Psoas muscle (tissue), 8 donors: ENCODE data around the gene DOHH. TPM values are rescaled to one million over a fixed set of nuclear protein-coding genes. Genes with fewer than 3 reads are reported as not detected.
"Not testable (repeated sequence)": the region's sequence is repeated elsewhere in the genome, so short reads cannot be mapped to it uniquely, and the experiment has no call there.

ENCODE experiments used
- ATAC-seq, 4 donors: fragments of 200-7000 bp; cut with Tn5 transposase; one replicate each; pipeline ENCODE4 v1.9.1; 2020; ENCODE audit warnings: moderate library complexity in 3 of 4, mild to moderate bottlenecking in 2 of 4
- DNase-seq, 2 donors: peaks; one replicate each; pipeline ENCODE4 v3.0.0-alpha.2; 2020
- H3K27ac ChIP-seq: fragments of 200-600 bp; one replicate; pipeline ENCODE4 v1.8.0; 2022
- H3K27me3 ChIP-seq, 3 donors: fragments of 200-600 bp in 1 of 3; one replicate each; pipeline versions ENCODE4 v1.6.1 to v1.8.0; 2013 to 2022; ENCODE audit warnings: low read length in 2 of 3, mild to moderate bottlenecking in 2 of 3, moderate library complexity in 1 of 3; ENCODE audit not compliant: insufficient read depth in 3 of 3
- H3K36me3 ChIP-seq, 2 donors: fragments of 200-600 bp in 1 of 2; one replicate each; pipeline versions ENCODE4 v1.6.1 to v1.8.0; 2013 to 2022; ENCODE audit warnings: low read depth in 1 of 2, mild to moderate bottlenecking in 1 of 2, moderate library complexity in 1 of 2; ENCODE audit not compliant: insufficient read depth in 1 of 2
- H3K4me1 ChIP-seq: fragments of 200-600 bp; one replicate; pipeline ENCODE4 v1.8.0; 2022
- H3K4me3 ChIP-seq: fragments of 200-600 bp; one replicate; pipeline ENCODE4 v1.8.0; 2022; ENCODE audit warnings: mild to moderate bottlenecking
- H3K9me3 ChIP-seq: fragments of 200-600 bp; one replicate; pipeline ENCODE4 v1.8.0; 2022
- WGBS, 3 donors: extraction: QIAGEN DNeasy Blood & Tissue Kit; methylation state at CpG; one replicate each; pipeline versions ENCODE4 v1.1.6 to v1.1.7; 2013; 5-methylcytosine and 5-hydroxymethylcytosine counted together
- intact Hi-C, 2 donors: fragments of 100-400 bp; cut with DNase I; formaldehyde crosslinking; loops; one replicate each; pipeline versions ENCODE4 v1.11.0 to v1.14.2; 2022
- polyA plus RNA-seq, 3 donors: library from polyadenylated mRNA; stranded (reverse); fragments of 200-250 nt; gene quantifications; one replicate each; pipeline ENCODE4 v1.2.3, GENCODE V29; 2013
- total RNA-seq, 4 donors: library from RNA; stranded (reverse); fragmentation: NEBNext Ultra II Directional in 2 of 4; extraction: Animal tissue kit (Norgen Biotek cat#: 25700) in 2 of 4; gene quantifications; one replicate each; pipeline versions ENCODE4 v1.2.1 to v1.2.4, GENCODE V29; 2021 to 2023
- TF ChIP-seq, protein P1 (sequence below): fragments of 200-600 bp; IDR thresholded peaks from one replicate; pipeline ENCODE4 v1.8.0; 2022; ENCODE audit warnings: antibody characterized with exemption
- donor health status: healthy with polysubstance abuse.
- donor health status: DM: no; HTN: no; CAD: no; lungs with moderate emphysema.
- donor health status: Bipolar disorder and iron deficiency.
- donor health status: healthy.
- donor health status: DM: yes; HTN: yes; CAD: no.
- donor health status: DM: no; HTN: no; CAD: no.
- donor health status: DM: no; HTN: no; CAD: no.
- donor health status: DM: yes; HTN: yes; CAD: no.

Gene DOHH
- total and polyA plus RNA-seq, 7 donors = 11.5 to 54.3 (median 21.8) TPM

GRCh38 chr19:3510727-3511126 lies 10.3 kb upstream of the DOHH start:
- Histone ChIP-seq H3K27ac (no peak overlapping the region), H3K36me3 (peaks cover 0 to 17% of the 10 kb centered on the region in 2 donors), H3K27me3 (no peaks in the 10 kb centered on the region), H3K4me1 (peaks cover 14% of the 10 kb centered on the region), H3K9me3 (no peaks in the 10 kb centered on the region), H3K4me3 (no peak overlapping the region)
- WGBS, 3 donors = 86 to 89% (median 88%) methylated on average over 20 to 22 of the region's 22 CpGs
- intact Hi-C loops = no loop called here
- DNase-seq = no peak
- TF ChIP-seq, protein P1, sequence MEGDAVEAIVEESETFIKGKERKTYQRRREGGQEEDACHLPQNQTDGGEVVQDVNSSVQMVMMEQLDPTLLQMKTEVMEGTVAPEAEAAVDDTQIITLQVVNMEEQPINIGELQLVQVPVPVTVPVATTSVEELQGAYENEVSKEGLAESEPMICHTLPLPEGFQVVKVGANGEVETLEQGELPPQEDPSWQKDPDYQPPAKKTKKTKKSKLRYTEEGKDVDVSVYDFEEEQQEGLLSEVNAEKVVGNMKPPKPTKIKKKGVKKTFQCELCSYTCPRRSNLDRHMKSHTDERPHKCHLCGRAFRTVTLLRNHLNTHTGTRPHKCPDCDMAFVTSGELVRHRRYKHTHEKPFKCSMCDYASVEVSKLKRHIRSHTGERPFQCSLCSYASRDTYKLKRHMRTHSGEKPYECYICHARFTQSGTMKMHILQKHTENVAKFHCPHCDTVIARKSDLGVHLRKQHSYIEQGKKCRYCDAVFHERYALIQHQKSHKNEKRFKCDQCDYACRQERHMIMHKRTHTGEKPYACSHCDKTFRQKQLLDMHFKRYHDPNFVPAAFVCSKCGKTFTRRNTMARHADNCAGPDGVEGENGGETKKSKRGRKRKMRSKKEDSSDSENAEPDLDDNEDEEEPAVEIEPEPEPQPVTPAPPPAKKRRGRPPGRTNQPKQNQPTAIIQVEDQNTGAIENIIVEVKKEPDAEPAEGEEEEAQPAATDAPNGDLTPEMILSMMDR = no peak
- no peak for ATAC-seq

- DNase-seq (no peak), ATAC-seq (no peak)
- H3K9me3 ChIP-seq = no peaks in the 10 kb centered on the region
- peaks cover 0 to 17% of the 10 kb centered on the region in 2 donors for H3K36me3 ChIP-seq
- TF ChIP-seq, protein P1 = no peak
- intact Hi-C loops = no loop called here
- no peaks in the 10 kb centered on the region for H3K27me3 ChIP-seq
- no peak overlapping the region for H3K4me3 ChIP-seq
- 86 to 91% (median 88%) methylated on average over 15 of the region's 15 CpGs for WGBS, 3 donors
- H3K4me1 ChIP-seq = peaks cover 21% of the 10 kb centered on the region
- H3K27ac ChIP-seq = no peak overlapping the region
Observed at GRCh38 chr19:3509566-3509989, 9.1 kb upstream of the DOHH start.

- Histone ChIP-seq H3K4me1 (peaks cover 21% of the 10 kb centered on the region), H3K4me3 (no peak overlapping the region), H3K27ac (no peak overlapping the region), H3K27me3 (no peaks in the 10 kb centered on the region), H3K9me3 (no peaks in the 10 kb centered on the region), H3K36me3 (peaks cover 0 to 17% of the 10 kb centered on the region in 2 donors)
- DNase-seq = no peak
- WGBS, 3 donors = 85% methylated on average over 20 to 23 of the region's 23 CpGs
- TF ChIP-seq, protein P1 = no peak
- no peak for ATAC-seq
- intact Hi-C loops = no loop called here
Observed at GRCh38 chr19:3508771-3509535, 8.5 kb upstream of the DOHH start.

- DNase-seq, ATAC-seq, intact Hi-C loops, H3K27me3 ChIP-seq, H3K27ac ChIP-seq, H3K9me3 ChIP-seq, H3K4me3 ChIP-seq: not testable (repeated sequence)
- 93 to 96% (median 94%) methylated on average over 17 to 18 of the region's 18 CpGs for WGBS, 3 donors
- Histone ChIP-seq H3K4me1 (peaks cover 19% of the 10 kb centered on the region), H3K36me3 (peaks cover 0 to 17% of the 10 kb centered on the region in 2 donors)
Observed at GRCh38 chr19:3508121-3508661, 7.7 kb upstream of the DOHH start.

- ATAC-seq = no peak
- H3K9me3 ChIP-seq = no peaks in the 10 kb centered on the region
- 23 to 34% (median 28%) methylated on average over 31 of the region's 31 CpGs for WGBS, 3 donors
- intact Hi-C loops = no loop called here
- no peaks in the 10 kb centered on the region for H3K27me3 ChIP-seq
- DNase-seq = no peak
- peak overlapping the region; percentile 95 for H3K4me3 ChIP-seq
- H3K4me1 ChIP-seq = peaks cover 13% of the 10 kb centered on the region
- H3K27ac ChIP-seq = peak overlapping the region; percentile 41
- TF ChIP-seq, protein P1 = no peak
- H3K36me3 ChIP-seq = peaks cover 0 to 17% of the 10 kb centered on the region in 2 donors
Observed at GRCh38 chr19:3507371-3508120, 7.1 kb upstream of the DOHH start.
